ENCODE results near the gene ENDOU. TPM values are rescaled to one million over a fixed set of nuclear protein-coding genes. Genes with fewer than 3 reads are reported as not detected.

The ENDOU gene
- total and polyA plus RNA-seq, 9 donors = 0.69 to 3.6 (median 1.4) TPM

GRCh38 chr12:47698631-47699030 lies 26.7 kb downstream of the ENDOU start:
- 70 to 81% (median 78%) methylated on average over 7 of the region's 7 CpGs for whole genome bisulfite sequencing, 3 donors

GRCh38 chr12:47698055-47698454 lies 27.2 kb downstream of the ENDOU start:
- no peaks in the 10 kb centered on the region for H3K4me1 ChIP-seq (ENCODE audit: insufficient read depth)
- no peaks in the 10 kb centered on the region for H3K36me3 ChIP-seq
- DNase-seq = no peak
- H3K9me3 ChIP-seq = no peaks in the 10 kb centered on the region
- 72 to 77% (median 75%) methylated on average over 4 of the region's 4 CpGs for WGBS, 3 donors
- no peak overlapping the region for H3K4me3 ChIP-seq
- H3K27me3 ChIP-seq = no peaks in the 10 kb centered on the region
- intact Hi-C loops (cut with DNase I) = no loop called here
- H3K27ac ChIP-seq = no peak overlapping the region
- TF ChIP-seq CTCF (IDR thresholded peaks at IDR 0.05) (no peak), EP300 (IDR thresholded peaks at IDR 0.05) (no peak), POLR2A (IDR thresholded peaks at IDR 0.05) (no peak)

More at GRCh38 chr12:47698631-47699030, 26.7 kb downstream of the ENDOU start:
- H3K36me3 ChIP-seq = no peaks in the 10 kb centered on the region
- H3K27ac ChIP-seq = no peak overlapping the region
- H3K27me3 ChIP-seq = no peaks in the 10 kb centered on the region
- intact Hi-C loops (cut with DNase I) = no loop called here
- no peak overlapping the region for H3K4me3 ChIP-seq
- peaks cover 2% of the 10 kb centered on the region for H3K4me1 ChIP-seq (ENCODE audit: insufficient read depth)
- no peaks in the 10 kb centered on the region for H3K9me3 ChIP-seq
- no peak for TF ChIP-seq EP300 (IDR thresholded peaks at IDR 0.05)
- no peak for TF ChIP-seq CTCF (IDR thresholded peaks at IDR 0.05)
- TF ChIP-seq POLR2A (IDR thresholded peaks at IDR 0.05) = no peak
- no peak for DNase-seq

GRCh38 chr12:47689215-47689614 lies 36.1 kb downstream of the ENDOU start:
- 88 to 96% (median 94%) methylated on average over 2 of the region's 2 CpGs for WGBS, 3 donors
- no peaks in the 10 kb centered on the region for H3K4me1 ChIP-seq (ENCODE audit: insufficient read depth)
- no peak overlapping the region for H3K4me3 ChIP-seq
- H3K9me3 ChIP-seq = no peaks in the 10 kb centered on the region
- intact Hi-C loops (cut with DNase I) = loop anchor here in 1 of 4 donors (5.0 kb wide), 1 partner anchor 657 kb away; no protein-coding TSS in a partner anchor
- no peak overlapping the region for H3K27ac ChIP-seq
- H3K27me3 ChIP-seq = no peaks in the 10 kb centered on the region
- no peak for TF ChIP-seq POLR2A (IDR thresholded peaks at IDR 0.05)
- no peak for TF ChIP-seq EP300 (IDR thresholded peaks at IDR 0.05)
- no peak for TF ChIP-seq CTCF (IDR thresholded peaks at IDR 0.05)
- no peaks in the 10 kb centered on the region for H3K36me3 ChIP-seq
- DNase-seq = no peak

GRCh38 chr12:47687636-47688035 lies 37.7 kb downstream of the ENDOU start:
- no peak for DNase-seq
- TF ChIP-seq EP300 (IDR thresholded peaks at IDR 0.05) = no peak
- no peak for TF ChIP-seq CTCF (IDR thresholded peaks at IDR 0.05)
- TF ChIP-seq POLR2A (IDR thresholded peaks at IDR 0.05) = no peak
- Histone ChIP-seq H3K4me1 (ENCODE audit: insufficient read depth) (no peaks in the 10 kb centered on the region), H3K4me3 (no peak overlapping the region), H3K27me3 (no peaks in the 10 kb centered on the region), H3K9me3 (no peaks in the 10 kb centered on the region), H3K27ac (no peak overlapping the region), H3K36me3 (no peaks in the 10 kb centered on the region)
- WGBS, 3 donors = 66 to 93% (median 89%) methylated on average over 3 of the region's 3 CpGs
- intact Hi-C loops (cut with DNase I) = loop anchor here in 1 of 4 donors (5.0 kb wide), 1 partner anchor 655 kb away; no protein-coding TSS in a partner anchor

Data from ovary (tissue), 9 donors.